Karpas-422 (cell line): ENCODE measurements around the gene SYT1. TPM values are rescaled to one million over a fixed set of nuclear protein-coding genes. Genes with fewer than 3 reads are reported as not detected.

Experiments used
- DNase-seq: peaks from one replicate; pipeline ENCODE4 v3.0.0-alpha.2; 2015
- H2AFZ ChIP-seq: fragments of 200-600 bp; sonication (generic); 2 replicates; pipeline ENCODE4 v1.6.1; 2014; ENCODE audit warnings: antibody characterized with exemption, low read length, mixed read lengths
- H3K27ac ChIP-seq: fragments of 200-600 bp; sonication (generic); 2 replicates; pipeline ENCODE4 v1.5.1; 2014; ENCODE audit warnings: mild to moderate bottlenecking, low read length, moderate library complexity
- H3K27me3 ChIP-seq: fragments of 200-600 bp; sonication (generic); 2 replicates; pipeline ENCODE4 v1.6.1; 2014; ENCODE audit warnings: low read length, mixed read lengths
- H3K36me3 ChIP-seq: fragments of 200-600 bp; sonication (generic); 2 replicates; pipeline ENCODE4 v1.6.1; 2014; ENCODE audit warnings: low read length, mixed read lengths; ENCODE audit not compliant: insufficient read depth
- H3K4me1 ChIP-seq: fragments of 200-600 bp; sonication (generic); 2 replicates; pipeline ENCODE4 v1.6.1; 2014; ENCODE audit warnings: mild to moderate bottlenecking, low read length, mixed read lengths
- H3K4me2 ChIP-seq: fragments of 200-600 bp; sonication (generic); 2 replicates; pipeline ENCODE4 v1.6.1; 2014; ENCODE audit warnings: low read length, low read depth, mild to moderate bottlenecking; ENCODE audit not compliant: poor library complexity, severe bottlenecking
- H3K4me3 ChIP-seq: fragments of 200-600 bp; sonication (generic); 2 replicates; pipeline ENCODE4 v1.5.1; 2014; ENCODE audit warnings: mild to moderate bottlenecking, antibody characterized with exemption, low read length, mixed read lengths
- H3K79me2 ChIP-seq: fragments of 200-600 bp; sonication (generic); 2 replicates; pipeline ENCODE4 v1.6.1; 2014; ENCODE audit warnings: mild to moderate bottlenecking, low read length, mixed read lengths
- H3K9ac ChIP-seq: fragments of 200-600 bp; sonication (generic); 2 replicates; pipeline ENCODE4 v1.6.0; 2014; ENCODE audit warnings: low read length
- H3K9me2 ChIP-seq: fragments of 200-600 bp; sonication (generic), shearing (Covaris generic); replicated peaks from 2 replicates; pipeline ENCODE4 v1.6.0; 2014; ENCODE audit warnings: mild to moderate bottlenecking, low read length, moderate library complexity; ENCODE audit not compliant: insufficient read depth
- H3K9me3 ChIP-seq: fragments of 300-700, 200-600 bp; sonication (generic); 2 replicates; pipeline ENCODE4 v1.6.1; 2014; ENCODE audit warnings: low read length, mixed read lengths
- H4K20me1 ChIP-seq: fragments of 200-600 bp; sonication (generic); 2 replicates; pipeline ENCODE4 v1.6.1; 2014; ENCODE audit warnings: mild to moderate bottlenecking, antibody characterized with exemption, low read length, low read depth; ENCODE audit not compliant: insufficient read depth
- total RNA-seq: library from RNA; depleted of rRNA; stranded (reverse); fragments of >200 nt; shearing (Covaris generic); gene quantifications from 2 replicates; pipeline ENCODE4 v1.2.3, GENCODE V29; 2014; ENCODE audit warnings: low replicate concordance

SYT1 gene
- total RNA-seq, 1 experiment from 2014 or later, result not detected

DNA sequence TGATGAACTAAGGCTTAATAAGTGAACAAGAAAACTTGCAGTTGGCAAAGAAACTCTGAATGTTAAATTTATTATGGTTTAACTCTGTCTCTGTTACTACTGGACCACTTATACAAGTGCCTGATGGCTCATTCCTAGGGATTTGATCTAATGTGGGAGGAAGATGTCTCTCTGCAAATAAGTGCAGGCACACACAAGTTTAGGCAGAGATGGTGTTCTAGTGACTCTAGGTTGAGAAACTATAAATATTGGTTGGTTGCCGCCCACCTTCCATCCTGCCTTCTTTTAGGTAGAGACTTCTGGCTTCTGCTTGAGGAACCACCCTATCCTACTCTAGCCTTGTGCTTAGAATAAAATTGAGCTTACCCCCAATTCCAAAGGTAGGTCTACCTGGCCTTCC is 570.0 kb downstream of the SYT1 start:
- no peaks in the 10 kb centered on the region for H4K20me1 ChIP-seq
- no peaks in the 10 kb centered on the region for H3K36me3 ChIP-seq
- DNase-seq, result no peak
- H3K9me3 ChIP-seq, result no peaks in the 10 kb centered on the region
- no peaks in the 10 kb centered on the region for H3K79me2 ChIP-seq
- H3K4me3 ChIP-seq, result no peak overlapping the region
- H3K27me3 ChIP-seq, result no peaks in the 10 kb centered on the region
- no peak overlapping the region for H3K27ac ChIP-seq
- H3K9me2 ChIP-seq, result no peaks in the 10 kb centered on the region
- no peak overlapping the region for H3K4me2 ChIP-seq
- H3K4me1 ChIP-seq, result no peaks in the 10 kb centered on the region
- H2AFZ ChIP-seq, result no peak overlapping the region
- H3K9ac ChIP-seq, result no peak overlapping the region

DNA sequence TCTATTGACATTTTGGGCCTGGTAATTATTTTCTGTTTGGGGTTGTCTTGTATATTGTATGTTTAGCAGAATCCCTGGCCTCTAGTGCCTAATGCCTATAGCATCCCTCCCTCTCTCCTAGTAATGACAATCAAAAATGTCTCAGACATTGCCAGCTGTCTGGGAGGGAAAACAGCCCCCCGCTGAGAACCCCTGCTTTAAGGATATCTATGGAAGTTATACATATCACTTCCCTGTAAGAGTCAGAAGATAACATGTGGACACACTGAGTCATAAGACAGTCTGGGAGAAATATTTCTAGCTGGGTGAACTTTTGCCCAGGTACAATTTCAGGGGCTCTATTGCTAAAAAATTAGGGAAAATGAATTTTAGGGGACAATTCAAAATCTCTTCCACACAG is 571.2 kb downstream of the SYT1 start:
- no peaks in the 10 kb centered on the region for H3K36me3 ChIP-seq
- H3K79me2 ChIP-seq, result no peaks in the 10 kb centered on the region
- H3K9me2 ChIP-seq, result no peaks in the 10 kb centered on the region
- H3K9me3 ChIP-seq, result no peaks in the 10 kb centered on the region
- DNase-seq, result no peak
- H3K27me3 ChIP-seq, result no peaks in the 10 kb centered on the region
- no peak overlapping the region for H3K27ac ChIP-seq
- no peak overlapping the region for H3K9ac ChIP-seq
- H4K20me1 ChIP-seq, result no peaks in the 10 kb centered on the region
- no peak overlapping the region for H3K4me2 ChIP-seq
- no peak overlapping the region for H3K4me3 ChIP-seq
- H3K4me1 ChIP-seq, result no peaks in the 10 kb centered on the region
- no peak overlapping the region for H2AFZ ChIP-seq

DNA sequence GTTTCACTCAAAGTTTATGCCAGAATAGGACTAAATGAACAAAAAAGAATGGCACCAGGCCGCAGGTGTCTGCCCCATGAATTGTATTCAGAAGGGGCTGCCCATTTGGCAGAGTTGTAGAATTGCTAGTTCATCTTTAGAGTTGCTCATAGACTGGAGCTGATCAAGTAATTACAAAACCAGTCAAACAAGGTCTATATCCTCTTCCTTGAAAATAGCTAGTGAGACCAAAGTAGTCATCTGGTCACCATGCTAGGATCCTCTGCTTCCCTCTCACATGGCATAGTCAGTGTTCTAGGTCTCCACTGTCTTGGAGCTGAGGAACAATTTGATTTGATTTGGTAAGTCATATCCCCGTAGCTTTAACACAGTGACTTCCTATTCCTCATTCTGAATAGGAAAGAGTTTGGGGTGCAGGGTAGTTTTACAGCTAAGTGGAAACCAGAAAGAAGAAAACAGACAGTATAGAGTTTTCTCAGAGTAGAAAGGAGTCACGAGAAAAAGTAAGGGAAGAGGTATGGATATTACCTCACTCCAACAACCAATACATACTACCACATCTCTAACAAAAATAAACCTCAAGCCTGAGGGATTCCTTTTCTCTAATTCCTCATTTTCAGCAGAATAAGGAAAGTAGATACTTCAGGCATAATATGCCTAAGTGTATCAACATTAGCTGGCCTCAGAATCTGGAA is 574.1 kb downstream of the SYT1 start:
- H3K79me2 ChIP-seq, result no peaks in the 10 kb centered on the region
- no peaks in the 10 kb centered on the region for H3K27me3 ChIP-seq
- H3K36me3 ChIP-seq, result no peaks in the 10 kb centered on the region
- H3K27ac ChIP-seq, result no peak overlapping the region
- no peak overlapping the region for H2AFZ ChIP-seq
- no peak overlapping the region for H3K9ac ChIP-seq
- H3K9me2 ChIP-seq, result no peaks in the 10 kb centered on the region
- no peaks in the 10 kb centered on the region for H4K20me1 ChIP-seq
- no peak overlapping the region for H3K4me3 ChIP-seq
- no peak for DNase-seq
- no peaks in the 10 kb centered on the region for H3K4me1 ChIP-seq
- no peaks in the 10 kb centered on the region for H3K9me3 ChIP-seq
- no peak overlapping the region for H3K4me2 ChIP-seq

- H2AFZ ChIP-seq, result no peak overlapping the region
- H3K27ac ChIP-seq, result no peak overlapping the region
- no peaks in the 10 kb centered on the region for H4K20me1 ChIP-seq
- H3K9me2 ChIP-seq, result no peaks in the 10 kb centered on the region
- H3K4me3 ChIP-seq, result no peak overlapping the region
- no peak for DNase-seq
- no peaks in the 10 kb centered on the region for H3K36me3 ChIP-seq
- H3K79me2 ChIP-seq, result no peaks in the 10 kb centered on the region
- H3K27me3 ChIP-seq, result no peaks in the 10 kb centered on the region
- H3K9ac ChIP-seq, result no peak overlapping the region
- H3K9me3 ChIP-seq, result no peaks in the 10 kb centered on the region
- H3K4me2 ChIP-seq, result no peak overlapping the region
- H3K4me1 ChIP-seq, result no peaks in the 10 kb centered on the region
These were observed 574.7 kb downstream of the SYT1 start for GRCh38 chr12:79439175-79439825.

DNA sequence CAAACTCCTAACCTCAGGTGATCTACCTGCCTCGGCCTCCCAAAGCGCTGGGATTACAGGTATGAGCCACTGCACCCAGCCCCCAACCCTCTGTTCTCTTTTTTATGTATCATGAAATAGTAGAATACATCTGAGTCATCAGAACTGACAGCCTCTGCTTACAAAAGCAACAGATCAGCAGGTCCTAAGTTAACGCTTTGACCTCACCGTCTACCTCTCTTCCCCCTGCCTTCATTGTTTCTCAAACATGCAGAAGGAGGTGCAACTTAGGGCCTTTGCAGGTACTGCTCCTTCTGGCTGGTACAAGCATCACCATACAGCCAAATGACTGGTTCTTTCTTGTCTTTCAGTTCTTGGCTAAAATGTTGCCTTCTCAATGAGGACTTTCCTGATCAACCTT is 577.0 kb downstream of the SYT1 start:
- Histone ChIP-seq H3K9me2 (no peaks in the 10 kb centered on the region), H3K79me2 (no peaks in the 10 kb centered on the region), H3K4me3 (no peak overlapping the region), H3K27me3 (no peaks in the 10 kb centered on the region), H2AFZ (no peak overlapping the region), H3K9me3 (no peaks in the 10 kb centered on the region), H3K36me3 (no peaks in the 10 kb centered on the region), H3K4me1 (no peaks in the 10 kb centered on the region), H3K9ac (no peak overlapping the region), H4K20me1 (no peaks in the 10 kb centered on the region), H3K27ac (no peak overlapping the region), H3K4me2 (no peak overlapping the region)
- DNase-seq, result no peak

DNA sequence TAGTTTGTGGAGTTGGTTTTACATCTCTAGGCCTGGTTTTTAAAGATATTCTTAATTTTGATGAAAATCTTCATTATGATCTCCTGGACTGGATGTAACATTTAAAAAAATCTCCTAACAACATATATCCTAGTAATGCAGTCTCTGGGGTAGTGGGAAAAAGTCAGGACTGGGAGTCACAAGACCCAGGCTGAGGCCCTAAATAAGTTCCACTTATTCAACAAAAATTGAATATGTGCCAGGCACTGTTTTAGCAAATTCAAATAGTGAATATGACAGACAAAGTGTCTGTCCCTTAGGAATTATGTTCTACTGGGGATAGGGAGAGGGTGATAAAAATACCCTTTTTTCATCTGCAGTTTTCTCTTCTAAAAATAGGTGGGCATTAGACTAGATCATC is 577.8 kb downstream of the SYT1 start:
- Histone ChIP-seq H3K4me3 (no peak overlapping the region), H2AFZ (no peak overlapping the region), H3K79me2 (no peaks in the 10 kb centered on the region), H3K9ac (no peak overlapping the region), H3K9me2 (no peaks in the 10 kb centered on the region), H4K20me1 (no peaks in the 10 kb centered on the region), H3K4me2 (no peak overlapping the region), H3K27ac (no peak overlapping the region), H3K4me1 (no peaks in the 10 kb centered on the region), H3K9me3 (no peaks in the 10 kb centered on the region), H3K27me3 (no peaks in the 10 kb centered on the region), H3K36me3 (no peaks in the 10 kb centered on the region)
- no peak for DNase-seq

GRCh38 chr12:79444089-79444488 is 579.5 kb downstream of the SYT1 start:
- H3K9me3 ChIP-seq, result no peaks in the 10 kb centered on the region
- no peak overlapping the region for H3K4me2 ChIP-seq
- no peaks in the 10 kb centered on the region for H3K27me3 ChIP-seq
- no peaks in the 10 kb centered on the region for H3K36me3 ChIP-seq
- no peaks in the 10 kb centered on the region for H3K79me2 ChIP-seq
- no peaks in the 10 kb centered on the region for H3K9me2 ChIP-seq
- DNase-seq, result no peak
- H2AFZ ChIP-seq, result no peak overlapping the region
- H3K4me3 ChIP-seq, result no peak overlapping the region
- H4K20me1 ChIP-seq, result no peaks in the 10 kb centered on the region
- H3K27ac ChIP-seq, result no peak overlapping the region
- no peak overlapping the region for H3K9ac ChIP-seq
- H3K4me1 ChIP-seq, result no peaks in the 10 kb centered on the region

DNA sequence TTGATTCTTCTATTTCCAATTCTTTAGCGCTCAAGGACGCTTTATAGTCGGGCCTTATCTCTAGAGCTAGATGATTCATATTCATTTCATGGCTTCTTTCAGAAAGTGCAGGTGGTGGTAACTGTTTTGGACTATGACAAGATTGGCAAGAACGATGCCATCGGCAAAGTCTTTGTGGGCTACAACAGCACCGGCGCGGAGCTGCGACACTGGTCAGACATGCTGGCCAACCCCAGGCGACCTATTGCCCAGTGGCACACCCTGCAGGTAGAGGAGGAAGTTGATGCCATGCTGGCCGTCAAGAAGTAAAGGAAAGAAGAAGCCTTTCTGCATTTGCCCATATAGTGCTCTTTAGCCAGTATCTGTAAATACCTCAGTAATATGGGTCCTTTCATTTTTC is 584.2 kb downstream of the SYT1 start:
- Histone ChIP-seq H3K27ac (no peak overlapping the region), H4K20me1 (no peaks in the 10 kb centered on the region), H3K4me2 (no peak overlapping the region), H3K27me3 (peaks cover 3% of the 10 kb centered on the region; the same call in 1 of the 2 replicates), H3K4me3 (no peak overlapping the region), H3K9ac (no peak overlapping the region), H3K9me2 (no peaks in the 10 kb centered on the region), H3K9me3 (no peaks in the 10 kb centered on the region), H3K36me3 (no peaks in the 10 kb centered on the region), H3K79me2 (no peaks in the 10 kb centered on the region), H3K4me1 (no peaks in the 10 kb centered on the region), H2AFZ (no peak overlapping the region)
- no peak for DNase-seq
